ENCODE results near the gene NOP9. TPM values are rescaled to one million over a fixed set of nuclear protein-coding genes. Genes with fewer than 3 reads are reported as not detected.
A peak's percentile ranks its signal among the peaks of the same experiment; 100 is the strongest.

NOP9 gene
- total RNA-seq, 1 donor from 2014 or later, result 23.2 TPM

- no peak for TF ChIP-seq CTCF (IDR thresholded peaks at IDR 0.05; ENCODE audit: insufficient read depth, low read length, severe bottlenecking)
- peaks cover 27% of the 10 kb centered on the region for H3K36me3 ChIP-seq (ENCODE audit: control insufficient read depth, insufficient read depth, low read length)
- DNase-seq (ENCODE audit: low read depth), result no peak
- H3K27me3 ChIP-seq (ENCODE audit: control insufficient read depth, insufficient read depth, low read length), result no peaks in the 10 kb centered on the region
- FAIRE-seq, result no peak
- H3K4me3 ChIP-seq (ENCODE audit: low read depth, low read length), result peak overlapping the region; percentile 29
Measured at GRCh38 chr14:24261969-24262327, 37.7 kb upstream of the NOP9 start.

- TF ChIP-seq CTCF (IDR thresholded peaks at IDR 0.05; ENCODE audit: insufficient read depth, low read length, severe bottlenecking), result no peak
- Histone ChIP-seq H3K36me3 (ENCODE audit: control insufficient read depth, insufficient read depth, low read length) (peaks cover 32% of the 10 kb centered on the region), H3K27me3 (ENCODE audit: control insufficient read depth, insufficient read depth, low read length) (no peaks in the 10 kb centered on the region), H3K4me3 (ENCODE audit: low read depth, low read length) (peak within 1 kb of the TSS; percentile 29)
- DNase-seq (ENCODE audit: low read depth), result peak; percentile 22
- no peak for FAIRE-seq
Measured at GRCh38 chr14:24262821-24263733, 36.6 kb upstream of the NOP9 start, which contains the start of gene TGM1. Gene TGM1 (minus strand): TSS chr14:24263177. CDS start chr14:24262352, 825 bp downstream.

- FAIRE-seq, result peak; percentile 68
- no peak for TF ChIP-seq CTCF (IDR thresholded peaks at IDR 0.05; ENCODE audit: insufficient read depth, low read length, severe bottlenecking)
- no peak for DNase-seq (ENCODE audit: low read depth)
- Histone ChIP-seq H3K27me3 (ENCODE audit: control insufficient read depth, insufficient read depth, low read length) (no peaks in the 10 kb centered on the region), H3K36me3 (ENCODE audit: control insufficient read depth, insufficient read depth, low read length) (peaks cover 29% of the 10 kb centered on the region), H3K4me3 (ENCODE audit: low read depth, low read length) (no peak overlapping the region)
Measured at GRCh38 chr14:24263848-24264247, 35.8 kb upstream of the NOP9 start.

GRCh38 chr14:24264298-24264697, 35.4 kb upstream of the NOP9 start:
- no peaks in the 10 kb centered on the region for H3K27me3 ChIP-seq (ENCODE audit: control insufficient read depth, insufficient read depth, low read length)
- peaks cover 32% of the 10 kb centered on the region for H3K36me3 ChIP-seq (ENCODE audit: control insufficient read depth, insufficient read depth, low read length)
- DNase-seq (ENCODE audit: low read depth) (peak; percentile 91), FAIRE-seq (no peak)
- no peak for TF ChIP-seq CTCF (IDR thresholded peaks at IDR 0.05; ENCODE audit: insufficient read depth, low read length, severe bottlenecking)
- H3K4me3 ChIP-seq (ENCODE audit: low read depth, low read length), result no peak overlapping the region

- H3K36me3 ChIP-seq (ENCODE audit: control insufficient read depth, insufficient read depth, low read length), result peaks cover 34% of the 10 kb centered on the region
- no peak for TF ChIP-seq CTCF (IDR thresholded peaks at IDR 0.05; ENCODE audit: insufficient read depth, low read length, severe bottlenecking)
Measured at GRCh38 chr14:24266344-24267244, 33.1 kb upstream of the NOP9 start.

More at GRCh38 chr14:24266344-24267244, 33.1 kb upstream of the NOP9 start:
- H3K27me3 ChIP-seq (ENCODE audit: control insufficient read depth, insufficient read depth, low read length), result no peaks in the 10 kb centered on the region
- no peak for FAIRE-seq
- DNase-seq (ENCODE audit: low read depth), result no peak
- no peak overlapping the region for H3K4me3 ChIP-seq (ENCODE audit: low read depth, low read length)
